Measurements from ENCODE around the gene TMIGD1.

DNA sequence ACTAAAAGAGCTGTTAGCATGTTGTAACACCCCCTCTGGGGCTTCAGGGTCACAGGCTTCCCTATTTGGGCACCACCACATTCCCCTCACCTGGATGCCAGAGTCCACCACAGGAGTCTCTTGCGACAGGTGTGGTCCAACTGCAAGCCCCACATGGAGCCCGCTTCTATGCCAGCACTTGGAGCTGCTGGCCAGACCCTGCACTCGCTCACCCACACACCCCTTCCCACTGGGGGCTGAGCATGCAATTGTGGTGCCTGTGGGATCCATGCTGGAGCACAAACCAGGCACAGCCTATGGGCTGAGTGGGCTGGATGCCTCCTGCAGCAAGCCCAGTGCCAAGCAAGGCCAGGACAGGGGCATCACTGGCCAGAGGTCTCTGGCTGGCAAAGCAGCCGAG, 36.1 kb downstream of the TMIGD1 start:
- TF ChIP-seq, protein P1, sequence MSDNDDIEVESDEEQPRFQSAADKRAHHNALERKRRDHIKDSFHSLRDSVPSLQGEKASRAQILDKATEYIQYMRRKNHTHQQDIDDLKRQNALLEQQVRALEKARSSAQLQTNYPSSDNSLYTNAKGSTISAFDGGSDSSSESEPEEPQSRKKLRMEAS (IDR thresholded peaks at IDR 0.05; ENCODE audit: low read depth, low read length) = no peak
- TF ChIP-seq POLR2A (IDR thresholded peaks at IDR 0.05; ENCODE audit: extremely low read depth, insufficient read length) = no peak
- TF ChIP-seq, protein P2, sequence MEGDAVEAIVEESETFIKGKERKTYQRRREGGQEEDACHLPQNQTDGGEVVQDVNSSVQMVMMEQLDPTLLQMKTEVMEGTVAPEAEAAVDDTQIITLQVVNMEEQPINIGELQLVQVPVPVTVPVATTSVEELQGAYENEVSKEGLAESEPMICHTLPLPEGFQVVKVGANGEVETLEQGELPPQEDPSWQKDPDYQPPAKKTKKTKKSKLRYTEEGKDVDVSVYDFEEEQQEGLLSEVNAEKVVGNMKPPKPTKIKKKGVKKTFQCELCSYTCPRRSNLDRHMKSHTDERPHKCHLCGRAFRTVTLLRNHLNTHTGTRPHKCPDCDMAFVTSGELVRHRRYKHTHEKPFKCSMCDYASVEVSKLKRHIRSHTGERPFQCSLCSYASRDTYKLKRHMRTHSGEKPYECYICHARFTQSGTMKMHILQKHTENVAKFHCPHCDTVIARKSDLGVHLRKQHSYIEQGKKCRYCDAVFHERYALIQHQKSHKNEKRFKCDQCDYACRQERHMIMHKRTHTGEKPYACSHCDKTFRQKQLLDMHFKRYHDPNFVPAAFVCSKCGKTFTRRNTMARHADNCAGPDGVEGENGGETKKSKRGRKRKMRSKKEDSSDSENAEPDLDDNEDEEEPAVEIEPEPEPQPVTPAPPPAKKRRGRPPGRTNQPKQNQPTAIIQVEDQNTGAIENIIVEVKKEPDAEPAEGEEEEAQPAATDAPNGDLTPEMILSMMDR (IDR thresholded peaks at IDR 0.05; ENCODE audit: low read depth, low read length) = no peak
- no peak for TF ChIP-seq MYC (IDR thresholded peaks at IDR 0.05; ENCODE audit: low read depth, low read length)
